HepG2 (cell line): Measurements from ENCODE around the gene ATM.

Experiments
- AGO1 ChIP-seq: fragments of 200-400 bp; formaldehyde crosslinking; IDR thresholded peaks from 2 replicates; pipeline ENCODE4 v1.6.1; 2017; ENCODE audit warnings: mild to moderate bottlenecking, low read depth, low read length, moderate library complexity; ENCODE audit not compliant: poor library complexity, severe bottlenecking
- ZNF121 ChIP-seq: sonication (generic); formaldehyde crosslinking; IDR thresholded peaks from 2 replicates; pipeline ENCODE4 v1.5.0; 2020; ENCODE audit warnings: mild to moderate bottlenecking, missing genetic modification reagents
- TF ChIP-seq, protein P1 (sequence below): sonication (generic); formaldehyde crosslinking; IDR thresholded peaks from 2 replicates; pipeline ENCODE4 v1.5.0; 2020; ENCODE audit warnings: mild to moderate bottlenecking, missing genetic modification reagents, moderate library complexity

- TF ChIP-seq, protein P1, sequence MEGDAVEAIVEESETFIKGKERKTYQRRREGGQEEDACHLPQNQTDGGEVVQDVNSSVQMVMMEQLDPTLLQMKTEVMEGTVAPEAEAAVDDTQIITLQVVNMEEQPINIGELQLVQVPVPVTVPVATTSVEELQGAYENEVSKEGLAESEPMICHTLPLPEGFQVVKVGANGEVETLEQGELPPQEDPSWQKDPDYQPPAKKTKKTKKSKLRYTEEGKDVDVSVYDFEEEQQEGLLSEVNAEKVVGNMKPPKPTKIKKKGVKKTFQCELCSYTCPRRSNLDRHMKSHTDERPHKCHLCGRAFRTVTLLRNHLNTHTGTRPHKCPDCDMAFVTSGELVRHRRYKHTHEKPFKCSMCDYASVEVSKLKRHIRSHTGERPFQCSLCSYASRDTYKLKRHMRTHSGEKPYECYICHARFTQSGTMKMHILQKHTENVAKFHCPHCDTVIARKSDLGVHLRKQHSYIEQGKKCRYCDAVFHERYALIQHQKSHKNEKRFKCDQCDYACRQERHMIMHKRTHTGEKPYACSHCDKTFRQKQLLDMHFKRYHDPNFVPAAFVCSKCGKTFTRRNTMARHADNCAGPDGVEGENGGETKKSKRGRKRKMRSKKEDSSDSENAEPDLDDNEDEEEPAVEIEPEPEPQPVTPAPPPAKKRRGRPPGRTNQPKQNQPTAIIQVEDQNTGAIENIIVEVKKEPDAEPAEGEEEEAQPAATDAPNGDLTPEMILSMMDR (CRISPR knock-in tag) = no peak
- TF ChIP-seq AGO1 = no peak
- no peak for TF ChIP-seq ZNF121
Observed at GRCh38 chr11:108370990-108371389, 148.1 kb downstream of the ATM start.
